ENCODE measurements around the gene BLID. TPM values are rescaled to one million over a fixed set of nuclear protein-coding genes. Genes with fewer than 3 reads are reported as not detected.

Gene BLID
- total RNA-seq, 2 donors from 2014 or later = 2.9 to 4.1 TPM

GRCh38 chr11:122097419-122098001 lies 18.5 kb downstream of the BLID start:
- intact Hi-C loops (cut with DNase I) = no loop called here

GRCh38 chr11:122096272-122097112 lies 19.5 kb downstream of the BLID start:
- intact Hi-C loops (cut with DNase I) = no loop called here
- DNase-seq (ENCODE audit: low spot score) = no peak

More at GRCh38 chr11:122097419-122098001, 18.5 kb downstream of the BLID start:
- DNase-seq (ENCODE audit: low spot score) = no peak

GRCh38 chr11:122095681-122096262 lies 20.2 kb downstream of the BLID start:
- intact Hi-C loops (cut with DNase I) = no loop called here
- DNase-seq (ENCODE audit: low spot score) = no peak

GRCh38 chr11:122094836-122095235 lies 21.2 kb downstream of the BLID start:
- intact Hi-C loops (cut with DNase I) = no loop called here
- DNase-seq (ENCODE audit: low spot score) = no peak

- intact Hi-C loops (cut with DNase I) = no loop called here
- no peak for DNase-seq (ENCODE audit: low spot score)
Measured at GRCh38 chr11:122093731-122094275, 22.2 kb downstream of the BLID start.

- no peak for DNase-seq (ENCODE audit: low spot score)
- intact Hi-C loops (cut with DNase I) = no loop called here
Measured at GRCh38 chr11:122091835-122092234, 24.2 kb downstream of the BLID start.

- DNase-seq (ENCODE audit: low spot score) = no peak
- intact Hi-C loops (cut with DNase I) = no loop called here
Measured at GRCh38 chr11:122089111-122089510, 26.9 kb downstream of the BLID start.

- no peak for DNase-seq (ENCODE audit: low spot score)
- intact Hi-C loops (cut with DNase I) = no loop called here
Measured at GRCh38 chr11:122085712-122086111, 30.3 kb downstream of the BLID start.

- DNase-seq (ENCODE audit: low spot score) = no peak
- intact Hi-C loops (cut with DNase I) = no loop called here
Measured at GRCh38 chr11:122085264-122085663, 30.8 kb downstream of the BLID start.

GRCh38 chr11:122082205-122082604 lies 33.8 kb downstream of the BLID start:
- DNase-seq (ENCODE audit: low spot score) = no peak
- intact Hi-C loops (cut with DNase I) = no loop called here

- DNase-seq (ENCODE audit: low spot score) = no peak
- intact Hi-C loops (cut with DNase I) = no loop called here
Measured at GRCh38 chr11:122081073-122081472, 34.9 kb downstream of the BLID start.

GRCh38 chr11:122077459-122077858 lies 38.6 kb downstream of the BLID start:
- intact Hi-C loops (cut with DNase I) = loop anchor here in 1 of 2 donors (5.0 kb wide), 1 partner anchor 1270 kb away; no protein-coding TSS in a partner anchor
- DNase-seq (ENCODE audit: low spot score) = no peak

GRCh38 chr11:122076512-122077120 lies 39.4 kb downstream of the BLID start:
- no peak for DNase-seq (ENCODE audit: low spot score)
- intact Hi-C loops (cut with DNase I) = loop anchor here in 1 of 2 donors (5.0 kb wide), 1 partner anchor 1269 kb away; no protein-coding TSS in a partner anchor

GRCh38 chr11:122075016-122075415 lies 41.0 kb downstream of the BLID start:
- no peak for DNase-seq (ENCODE audit: low spot score)
- intact Hi-C loops (cut with DNase I) = loop anchor here in 1 of 2 donors (5.0 kb wide), 1 partner anchor 1268 kb away; no protein-coding TSS in a partner anchor

GRCh38 chr11:122074022-122074421 lies 42.0 kb downstream of the BLID start:
- intact Hi-C loops (cut with DNase I) = no loop called here

GRCh38 chr11:122071709-122072202 lies 44.3 kb downstream of the BLID start:
- DNase-seq (ENCODE audit: low spot score) = no peak
- intact Hi-C loops (cut with DNase I) = no loop called here

More at GRCh38 chr11:122074022-122074421, 42.0 kb downstream of the BLID start:
- no peak for DNase-seq (ENCODE audit: low spot score)

GRCh38 chr11:122069707-122070360 lies 46.2 kb downstream of the BLID start:
- intact Hi-C loops (cut with DNase I) = no loop called here
- DNase-seq (ENCODE audit: low spot score) = peak; percentile 84

GRCh38 chr11:122068837-122069236 lies 47.2 kb downstream of the BLID start:
- intact Hi-C loops (cut with DNase I) = no loop called here
- no peak for DNase-seq (ENCODE audit: low spot score)

GRCh38 chr11:122068141-122068540 lies 47.9 kb downstream of the BLID start:
- intact Hi-C loops (cut with DNase I) = no loop called here
- DNase-seq (ENCODE audit: low spot score) = no peak
